Esophagus muscularis mucosa (tissue), 4 donors: Measurements from ENCODE around the gene KCNJ15.

Source experiments
- CTCF ChIP-seq, 3 experiments: fragments of 200-600 bp in 2 of 3; fragments of 450-650 bp in 1 of 3; sonication (generic) in 2 of 3; IDR thresholded peaks; one replicate each; pipeline ENCODE4 v1.5.1; 2017 to 2019; ENCODE audit warnings: antibody characterized with exemption in 3 of 3, mild to moderate bottlenecking in 2 of 3, moderate library complexity in 1 of 3
- EP300 ChIP-seq: sonication (generic); formaldehyde crosslinking; IDR thresholded peaks from one replicate; pipeline ENCODE4 v1.6.1; 2017; ENCODE audit warnings: antibody characterized with exemption
- POLR2A ChIP-seq: fragments of 450-650 bp; IDR thresholded peaks from one replicate; pipeline ENCODE4 v1.6.1; 2017; ENCODE audit warnings: antibody characterized with exemption, moderate library complexity, mild to moderate bottlenecking, low read depth

- TF ChIP-seq CTCF (IDR thresholded peaks at IDR 0.05) (no peak), EP300 (no peak), POLR2A (no peak)
Measured at GRCh38 chr21:38268864-38269575, 12.2 kb downstream of the KCNJ15 start.
